HepG2 (cell line): Measurements from ENCODE around the gene PTPN22.

ENCODE experiments used
- CTCF ChIP-seq: sonication (generic); formaldehyde crosslinking; IDR thresholded peaks from 2 replicates; pipeline ENCODE4 v1.5.0; 2020; ENCODE audit warnings: mild to moderate bottlenecking, missing genetic modification reagents, moderate library complexity
- EZH2 ChIP-seq: conservative IDR thresholded peaks from 2 replicates; pipeline ENCODE4 v1.6.1; 2012; ENCODE audit warnings: mild to moderate bottlenecking, low read depth, low read length, moderate library complexity
- MYC ChIP-seq: sonication (generic); formaldehyde crosslinking; IDR thresholded peaks from 2 replicates; pipeline ENCODE4 v1.9.0; 2021; ENCODE audit warnings: missing genetic modification reagents, borderline replicate concordance
- PHF5A ChIP-seq: IDR thresholded peaks from one replicate; pipeline ENCODE4 v1.6.1; 2018; ENCODE audit warnings: low read depth, missing genetic modification reagents; ENCODE audit not compliant: unreplicated experiment
- SKIL ChIP-seq: sonication (generic); formaldehyde crosslinking; IDR thresholded peaks from 2 replicates; pipeline ENCODE4 v1.8.0; 2022; ENCODE audit warnings: missing genetic modification reagents, mild to moderate bottlenecking, moderate library complexity, borderline replicate concordance
- YY1 ChIP-seq: IDR thresholded peaks from 2 replicates; pipeline ENCODE4 v1.6.1; 2011; ENCODE audit warnings: low read length, low read depth, moderate library complexity, mild to moderate bottlenecking; ENCODE audit not compliant: insufficient read depth, insufficient replicate concordance
- ZBTB1 ChIP-seq: sonication (generic); formaldehyde crosslinking; IDR thresholded peaks from 2 replicates; pipeline ENCODE4 v1.4.0; 2020; ENCODE audit warnings: missing genetic modification reagents, borderline replicate concordance
- TF ChIP-seq, protein P1 (sequence below): sonication (generic); IDR thresholded peaks from 2 replicates; pipeline ENCODE4 v1.6.1; 2016; ENCODE audit warnings: low read depth, borderline replicate concordance

DNA sequence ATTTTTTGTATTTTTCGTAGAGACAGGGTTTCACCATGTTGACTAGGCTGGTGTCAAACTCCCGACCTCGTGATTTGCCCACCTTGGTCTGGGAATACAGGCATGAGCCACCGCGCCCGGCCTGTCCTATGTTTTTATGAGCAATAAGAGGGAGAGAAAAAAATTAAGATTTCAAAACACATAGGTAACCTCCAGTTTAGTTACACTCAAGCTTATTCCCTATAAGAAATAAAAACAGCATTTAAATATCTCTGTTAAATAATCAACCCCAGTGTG is 66.3 kb downstream of the PTPN22 start:
- TF ChIP-seq CTCF (CRISPR knock-in tag) (no peak), PHF5A (CRISPR knock-in tag) (no peak), YY1 (no peak), MYC (CRISPR knock-in tag) (no peak), ZBTB1 (no peak), SKIL (no peak), EZH2 (no peak)
- TF ChIP-seq, protein P1, sequence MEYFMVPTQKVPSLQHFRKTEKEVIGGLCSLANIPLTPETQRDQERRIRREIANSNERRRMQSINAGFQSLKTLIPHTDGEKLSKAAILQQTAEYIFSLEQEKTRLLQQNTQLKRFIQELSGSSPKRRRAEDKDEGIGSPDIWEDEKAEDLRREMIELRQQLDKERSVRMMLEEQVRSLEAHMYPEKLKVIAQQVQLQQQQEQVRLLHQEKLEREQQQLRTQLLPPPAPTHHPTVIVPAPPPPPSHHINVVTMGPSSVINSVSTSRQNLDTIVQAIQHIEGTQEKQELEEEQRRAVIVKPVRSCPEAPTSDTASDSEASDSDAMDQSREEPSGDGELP = no peak
